ENCODE measurements around the gene MAD1L1.

Gene MAD1L1

DNA sequence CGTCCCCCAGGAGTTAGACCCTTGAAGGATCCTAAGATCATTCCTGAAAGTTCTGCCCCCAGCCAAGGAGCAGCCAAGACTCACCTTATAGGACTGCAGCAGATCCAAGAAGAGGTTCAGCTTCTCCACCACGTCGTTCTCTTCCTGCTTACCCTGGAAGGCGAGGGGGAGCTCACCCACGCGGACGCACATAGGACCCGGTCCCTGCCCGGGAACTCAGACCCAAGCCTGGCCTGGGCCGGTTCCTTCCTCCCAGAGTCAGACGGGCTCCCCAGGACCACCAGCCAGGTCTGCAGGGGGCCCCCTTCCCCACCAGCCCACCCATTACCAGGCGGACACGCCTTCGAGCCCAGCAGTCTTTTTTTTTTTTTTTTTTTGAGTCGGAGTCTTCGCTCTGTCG is 24.9 kb upstream of the MAD1L1 start:
- Histone ChIP-seq H3K9me3 (ENCODE audit: low read length) (no peaks in the 10 kb centered on the region), H3K4me3 (ENCODE audit: low read depth in 1 of 2, low read length in 2 of 2) (no peak overlapping the region), H3K36me3 (ENCODE audit: insufficient read depth, low read length) (no peaks in the 10 kb centered on the region), H3K27me3 (ENCODE audit: control insufficient read depth in 1 of 2, insufficient read depth in 2 of 2, low read length in 2 of 2) (no peaks in the 10 kb centered on the region), H3K27ac (ENCODE audit: low read depth, low read length) (no peak overlapping the region), H3K4me1 (ENCODE audit: insufficient read depth, low read length) (no peaks in the 10 kb centered on the region), H3K9ac (ENCODE audit: low read length) (no peak overlapping the region)

DNA sequence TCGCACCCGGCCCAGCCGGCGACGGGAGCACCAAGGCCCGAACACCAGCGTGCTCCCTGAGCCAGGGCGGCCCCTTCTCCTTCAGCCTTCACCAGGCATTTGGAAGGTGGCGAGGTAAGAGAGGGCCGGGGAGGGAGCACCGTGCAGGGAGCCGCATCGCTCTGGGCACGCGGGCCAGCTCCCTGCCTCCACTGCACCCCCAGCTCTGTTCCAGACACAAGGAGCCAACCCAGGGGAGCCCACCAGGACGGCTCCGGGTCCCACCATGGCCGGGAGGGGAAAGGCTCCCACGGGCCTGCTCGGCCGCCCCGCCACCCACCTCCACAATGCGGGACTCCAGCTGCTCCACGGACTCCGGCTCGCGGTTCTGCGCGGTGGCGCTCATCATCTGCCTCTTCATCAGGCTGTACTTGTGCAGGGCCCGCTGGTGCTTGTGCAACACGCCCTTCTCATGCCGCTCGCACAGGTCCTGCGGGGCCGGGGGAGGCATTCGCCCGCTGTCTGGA is 24.4 kb upstream of the MAD1L1 start:
- no peaks in the 10 kb centered on the region for H3K4me1 ChIP-seq (ENCODE audit: insufficient read depth, low read length)
- H3K27me3 ChIP-seq (ENCODE audit: control insufficient read depth in 1 of 2, insufficient read depth in 2 of 2, low read length in 2 of 2) = no peaks in the 10 kb centered on the region
- H3K9ac ChIP-seq (ENCODE audit: low read length) = no peak overlapping the region
- H3K36me3 ChIP-seq (ENCODE audit: insufficient read depth, low read length) = no peaks in the 10 kb centered on the region
- no peaks in the 10 kb centered on the region for H3K9me3 ChIP-seq (ENCODE audit: low read length)
- H3K27ac ChIP-seq (ENCODE audit: low read depth, low read length) = no peak overlapping the region
- H3K4me3 ChIP-seq (ENCODE audit: low read depth in 1 of 2, low read length in 2 of 2) = no peak overlapping the region

DNA sequence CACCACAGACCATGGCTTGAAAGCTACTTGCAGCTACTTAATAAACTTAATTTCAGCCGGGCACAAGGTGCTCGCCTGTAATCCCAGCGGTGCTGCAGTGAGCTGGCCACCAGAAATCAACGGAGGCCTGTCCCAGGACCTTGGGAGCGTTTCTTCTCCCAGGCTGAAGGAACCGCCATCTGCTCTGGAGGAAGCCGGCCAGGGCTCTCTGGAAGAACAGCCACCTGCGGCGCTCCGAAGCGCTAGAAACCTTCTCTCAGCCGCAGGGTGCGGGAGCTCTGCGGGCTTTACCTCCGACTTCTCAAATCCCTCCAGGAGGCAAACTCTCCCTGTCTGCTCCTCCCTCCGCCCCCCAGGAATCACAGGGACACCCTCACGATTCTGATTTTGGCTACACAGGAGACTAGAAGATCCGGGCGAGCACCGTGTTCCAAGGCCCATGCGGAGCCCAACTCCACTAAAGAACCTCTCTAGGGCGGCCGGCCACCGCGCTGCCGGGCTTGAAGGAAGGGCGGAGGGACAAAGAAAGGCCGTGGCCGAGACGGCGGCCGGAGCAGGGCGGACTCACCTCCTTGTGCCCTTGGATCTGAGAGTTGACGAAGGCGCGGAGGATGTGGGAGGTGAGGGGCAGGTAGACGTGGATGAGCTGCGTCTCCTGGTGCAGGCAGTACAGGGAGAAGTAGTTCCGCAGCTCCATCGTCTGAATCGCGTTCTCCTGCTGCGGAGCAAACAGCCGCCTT is 23.7 kb upstream of the MAD1L1 start:
- Histone ChIP-seq H3K27me3 (ENCODE audit: control insufficient read depth in 1 of 2, insufficient read depth in 2 of 2, low read length in 2 of 2) (no peaks in the 10 kb centered on the region), H3K9ac (ENCODE audit: low read length) (no peak overlapping the region), H3K9me3 (ENCODE audit: low read length) (no peaks in the 10 kb centered on the region), H3K36me3 (ENCODE audit: insufficient read depth, low read length) (no peaks in the 10 kb centered on the region), H3K4me3 (ENCODE audit: low read depth in 1 of 2, low read length in 2 of 2) (no peak overlapping the region), H3K27ac (ENCODE audit: low read depth, low read length) (no peak overlapping the region), H3K4me1 (ENCODE audit: insufficient read depth, low read length) (no peaks in the 10 kb centered on the region)

DNA sequence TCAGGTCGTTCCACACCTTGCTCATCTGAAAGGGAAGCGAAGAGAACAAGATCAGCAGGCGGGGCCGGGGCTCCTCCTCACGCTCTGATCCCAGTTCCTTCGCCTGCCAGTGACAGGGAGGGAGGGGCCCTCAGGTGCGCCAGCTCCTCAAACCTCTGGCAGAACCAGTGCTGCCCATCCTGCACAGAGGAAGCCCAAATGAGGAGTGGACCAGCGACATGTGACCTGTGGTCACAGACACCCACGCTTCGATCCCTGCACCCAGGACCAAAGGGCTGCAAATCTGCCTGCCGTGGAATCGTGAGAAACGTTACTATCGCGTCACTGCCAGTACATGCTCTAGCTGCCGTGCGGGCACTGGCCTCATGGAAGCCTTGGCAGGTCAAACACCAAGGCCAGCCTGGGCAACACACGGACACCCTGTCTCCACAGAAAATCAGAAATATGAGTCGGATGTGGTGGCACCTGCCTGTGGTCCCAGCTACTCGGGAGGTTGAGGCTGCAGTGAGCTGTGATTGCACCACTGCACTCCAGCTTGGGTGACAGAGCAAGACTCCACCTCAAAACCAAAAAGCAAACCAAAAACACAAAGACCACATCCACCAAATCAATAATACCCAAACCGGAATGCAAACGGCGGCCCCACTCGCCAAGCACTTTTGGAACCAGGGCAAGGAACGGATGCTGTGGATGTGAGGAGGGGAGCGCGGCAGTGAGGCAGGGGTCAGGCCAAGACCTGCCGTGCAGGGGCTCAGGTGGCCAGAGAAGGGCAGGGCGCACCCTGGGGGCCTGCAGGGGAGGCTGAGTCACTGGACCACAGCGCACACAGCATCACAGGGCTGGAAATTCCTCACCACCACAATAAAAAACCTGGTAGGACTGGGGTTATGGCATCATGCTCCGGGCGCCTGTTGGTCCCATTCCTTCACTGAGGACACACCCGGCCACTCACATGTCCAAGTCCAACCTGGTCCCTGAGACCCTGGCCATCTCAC is 22.7 kb upstream of the MAD1L1 start:
- Histone ChIP-seq H3K9ac (ENCODE audit: low read length) (no peak overlapping the region), H3K9me3 (ENCODE audit: low read length) (no peaks in the 10 kb centered on the region), H3K4me3 (ENCODE audit: low read depth in 1 of 2, low read length in 2 of 2) (no peak overlapping the region), H3K4me1 (ENCODE audit: insufficient read depth, low read length) (no peaks in the 10 kb centered on the region), H3K27me3 (ENCODE audit: control insufficient read depth in 1 of 2, insufficient read depth in 2 of 2, low read length in 2 of 2) (no peaks in the 10 kb centered on the region), H3K36me3 (ENCODE audit: insufficient read depth, low read length) (no peaks in the 10 kb centered on the region), H3K27ac (ENCODE audit: low read depth, low read length) (no peak overlapping the region)

DNA sequence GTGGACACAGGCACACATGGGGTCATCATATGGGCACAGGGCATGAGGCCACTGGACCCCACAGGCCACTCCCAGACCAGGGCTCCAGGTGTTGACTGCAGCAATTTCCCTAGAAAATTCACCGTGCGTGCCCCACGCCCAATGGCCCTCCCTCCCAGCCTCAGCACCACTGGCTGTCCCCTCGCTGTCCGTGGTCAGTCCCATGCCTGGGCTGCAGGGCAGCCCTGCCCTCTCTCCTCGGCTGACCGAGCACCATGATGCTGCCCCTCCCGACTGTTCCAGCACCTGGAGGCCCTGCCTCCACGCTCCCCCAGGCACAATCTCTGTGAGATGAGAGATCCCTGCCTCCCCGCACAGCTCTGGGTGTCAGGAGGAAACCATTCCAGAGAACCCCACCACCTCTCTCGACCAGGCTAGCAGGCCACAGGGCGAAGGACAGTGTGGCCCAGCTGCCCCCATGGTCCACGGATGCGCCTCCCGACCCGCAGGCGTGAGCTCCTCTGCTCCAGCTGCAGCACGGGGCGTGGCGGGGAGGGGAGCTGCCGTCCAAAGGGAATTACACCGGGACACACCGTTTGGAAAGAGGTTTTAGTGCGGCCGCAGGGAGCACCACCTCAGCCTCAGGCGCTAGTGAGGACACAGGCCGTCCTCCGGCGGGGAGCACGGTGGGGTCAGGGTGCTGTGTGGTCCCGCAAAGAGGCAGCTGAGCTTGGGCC is 21.8 kb upstream of the MAD1L1 start:
- no peak overlapping the region for H3K4me3 ChIP-seq (ENCODE audit: low read depth in 1 of 2, low read length in 2 of 2)
- H3K36me3 ChIP-seq (ENCODE audit: insufficient read depth, low read length) = no peaks in the 10 kb centered on the region
- H3K9ac ChIP-seq (ENCODE audit: low read length) = no peak overlapping the region
- H3K4me1 ChIP-seq (ENCODE audit: insufficient read depth, low read length) = no peaks in the 10 kb centered on the region
- H3K9me3 ChIP-seq (ENCODE audit: low read length) = no peaks in the 10 kb centered on the region
- no peaks in the 10 kb centered on the region for H3K27me3 ChIP-seq (ENCODE audit: control insufficient read depth in 1 of 2, insufficient read depth in 2 of 2, low read length in 2 of 2)
- H3K27ac ChIP-seq (ENCODE audit: low read depth, low read length) = no peak overlapping the region

DNA sequence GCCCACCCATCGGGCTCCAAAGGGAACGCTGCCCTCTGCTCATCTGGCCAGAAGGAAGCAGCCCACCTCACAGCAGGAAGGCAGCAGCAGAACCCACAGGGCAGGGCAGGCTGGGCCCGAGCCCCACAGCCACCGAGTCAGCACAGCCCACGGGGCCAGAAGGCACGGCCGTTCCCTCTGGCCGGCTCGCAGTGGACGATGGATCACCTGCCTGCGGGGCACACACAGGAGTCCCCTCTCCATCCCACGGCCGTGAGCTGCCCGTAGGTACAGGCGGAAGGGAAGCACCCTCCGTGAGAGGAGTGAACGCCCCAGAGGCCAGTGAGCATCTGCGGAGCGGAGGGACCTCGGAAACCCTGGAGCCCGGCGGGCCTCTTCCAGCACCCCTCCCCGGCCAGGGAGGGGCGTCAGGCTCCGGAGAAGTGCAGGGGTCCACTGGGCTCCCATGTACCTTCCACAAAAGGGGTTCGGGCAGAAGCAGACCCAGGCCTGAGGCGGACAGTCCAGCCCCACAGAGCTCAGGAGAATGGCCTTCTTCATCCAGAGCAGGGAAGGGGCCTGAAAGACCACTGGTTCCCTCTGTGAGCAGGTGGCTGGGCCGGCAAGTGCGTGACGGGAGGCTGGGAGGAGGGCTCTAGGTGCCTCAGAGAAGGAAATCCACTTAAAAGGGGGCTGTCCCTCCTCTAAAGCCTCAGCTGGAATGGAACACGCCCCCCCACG is 20.9 kb upstream of the MAD1L1 start:
- no peak overlapping the region for H3K27ac ChIP-seq (ENCODE audit: low read depth, low read length)

DNA sequence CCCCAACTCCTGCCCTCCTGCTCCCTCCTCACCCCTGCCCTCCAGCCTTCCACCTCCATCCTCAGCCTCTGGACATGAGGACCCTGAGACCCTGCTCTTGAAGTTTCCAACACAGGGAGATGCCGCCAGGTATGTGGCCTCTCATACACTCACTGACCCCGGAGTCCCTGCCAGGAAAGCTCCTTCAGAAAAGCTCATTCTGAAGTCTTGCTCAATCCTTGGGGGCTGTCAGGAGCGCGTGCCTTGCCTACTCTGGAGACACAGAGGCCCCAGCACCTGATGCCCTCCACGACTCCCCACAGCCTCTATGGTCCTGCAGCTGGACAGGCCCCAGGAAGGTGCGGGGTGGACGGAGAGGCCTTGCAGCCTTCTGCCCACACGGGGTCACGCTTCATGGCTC is 20.3 kb upstream of the MAD1L1 start:
- H3K4me1 ChIP-seq (ENCODE audit: insufficient read depth, low read length) = peaks cover 8% of the 10 kb centered on the region
- no peaks in the 10 kb centered on the region for H3K36me3 ChIP-seq (ENCODE audit: insufficient read depth, low read length)
- H3K9ac ChIP-seq (ENCODE audit: low read length) = no peak overlapping the region
- H3K9me3 ChIP-seq (ENCODE audit: low read length) = no peaks in the 10 kb centered on the region
- H3K27me3 ChIP-seq (ENCODE audit: control insufficient read depth in 1 of 2, insufficient read depth in 2 of 2, low read length in 2 of 2) = no peaks in the 10 kb centered on the region
- H3K4me3 ChIP-seq (ENCODE audit: low read depth in 1 of 2, low read length in 2 of 2) = no peak overlapping the region
- H3K27ac ChIP-seq (ENCODE audit: low read depth, low read length) = no peak overlapping the region

More for the DNA sequence above, 20.9 kb upstream of the MAD1L1 start:
- H3K36me3 ChIP-seq (ENCODE audit: insufficient read depth, low read length) = no peaks in the 10 kb centered on the region
- peaks cover 7% of the 10 kb centered on the region for H3K4me1 ChIP-seq (ENCODE audit: insufficient read depth, low read length)
- no peaks in the 10 kb centered on the region for H3K27me3 ChIP-seq (ENCODE audit: control insufficient read depth in 1 of 2, insufficient read depth in 2 of 2, low read length in 2 of 2)
- no peak overlapping the region for H3K4me3 ChIP-seq (ENCODE audit: low read depth in 1 of 2, low read length in 2 of 2)
- H3K9me3 ChIP-seq (ENCODE audit: low read length) = no peaks in the 10 kb centered on the region
- no peak overlapping the region for H3K9ac ChIP-seq (ENCODE audit: low read length)

DNA sequence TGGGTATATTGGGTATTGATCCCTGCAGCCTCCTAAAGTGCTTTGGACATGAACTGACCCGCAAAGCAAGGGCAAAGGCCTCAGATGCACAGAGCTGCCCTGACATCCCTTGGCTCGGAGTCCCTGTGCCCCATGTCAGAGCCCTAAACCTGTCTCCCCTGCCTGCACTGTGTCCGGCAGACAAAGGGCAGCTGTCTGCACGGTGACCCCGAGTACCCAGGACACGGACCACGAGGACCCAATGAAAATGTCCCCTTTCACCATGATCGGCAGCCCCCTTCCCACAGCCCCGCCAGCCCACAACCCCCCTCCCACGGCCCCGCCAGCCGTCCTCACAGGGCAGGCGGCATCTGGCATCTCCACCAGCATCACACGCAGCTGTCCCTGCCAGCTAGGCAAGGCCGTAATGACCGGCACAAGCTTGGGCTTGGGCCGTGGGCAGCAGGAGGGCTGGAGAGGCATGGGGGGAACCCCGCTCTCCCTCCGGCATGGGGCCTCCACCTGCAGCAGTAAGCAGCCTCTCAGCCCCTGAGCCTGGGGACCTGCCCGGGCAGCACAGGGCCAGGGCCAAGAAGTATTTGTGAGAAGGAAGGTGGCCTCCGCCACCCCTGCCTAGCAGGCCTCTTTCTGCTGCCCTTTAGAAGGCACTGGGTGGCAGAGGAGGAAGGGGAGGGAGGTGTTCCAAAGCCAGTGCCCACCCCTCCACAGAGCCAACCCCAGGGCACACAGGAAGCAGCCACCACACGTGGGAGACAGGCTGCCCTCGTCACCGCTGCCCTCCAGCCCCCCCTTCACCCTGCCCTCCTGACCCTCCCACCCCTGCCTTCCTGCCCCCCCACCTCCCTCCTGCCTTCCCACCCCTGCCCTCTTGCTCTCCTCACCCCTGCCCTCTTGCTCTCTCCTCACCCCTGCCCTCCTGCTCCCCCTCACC is 19.4 kb upstream of the MAD1L1 start:
- peaks cover 8% of the 10 kb centered on the region for H3K4me1 ChIP-seq (ENCODE audit: insufficient read depth, low read length)
- H3K9me3 ChIP-seq (ENCODE audit: low read length) = no peaks in the 10 kb centered on the region
- no peaks in the 10 kb centered on the region for H3K27me3 ChIP-seq (ENCODE audit: control insufficient read depth in 1 of 2, insufficient read depth in 2 of 2, low read length in 2 of 2)
- no peaks in the 10 kb centered on the region for H3K36me3 ChIP-seq (ENCODE audit: insufficient read depth, low read length)
- no peak overlapping the region for H3K4me3 ChIP-seq (ENCODE audit: low read depth in 1 of 2, low read length in 2 of 2)
- H3K27ac ChIP-seq (ENCODE audit: low read depth, low read length) = no peak overlapping the region
- H3K9ac ChIP-seq (ENCODE audit: low read length) = no peak overlapping the region

DNA sequence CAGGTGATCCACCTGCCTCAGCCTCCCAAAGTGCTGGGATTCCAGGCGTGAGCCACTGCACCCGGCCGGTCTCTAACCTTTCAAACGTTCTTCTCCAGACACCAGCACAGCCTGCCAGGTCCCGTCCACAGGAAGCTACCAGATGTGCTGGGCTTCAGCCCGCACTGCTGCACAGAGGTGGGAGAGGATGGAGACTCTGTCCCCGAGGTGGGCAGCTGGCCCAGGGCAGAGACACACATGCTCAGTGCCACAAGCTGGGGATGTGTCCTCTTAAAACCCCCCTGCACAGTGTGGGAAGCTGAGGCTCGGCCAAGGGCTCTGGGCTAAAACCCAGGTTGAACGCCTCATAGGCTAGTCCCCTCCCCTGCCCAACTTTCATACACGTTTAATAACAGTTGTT is 18.6 kb upstream of the MAD1L1 start:
- Histone ChIP-seq H3K4me3 (ENCODE audit: low read depth in 1 of 2, low read length in 2 of 2) (no peak overlapping the region), H3K4me1 (ENCODE audit: insufficient read depth, low read length) (peaks cover 8% of the 10 kb centered on the region), H3K36me3 (ENCODE audit: insufficient read depth, low read length) (no peaks in the 10 kb centered on the region), H3K9ac (ENCODE audit: low read length) (no peak overlapping the region), H3K9me3 (ENCODE audit: low read length) (no peaks in the 10 kb centered on the region), H3K27ac (ENCODE audit: low read depth, low read length) (no peak overlapping the region), H3K27me3 (ENCODE audit: control insufficient read depth in 1 of 2, insufficient read depth in 2 of 2, low read length in 2 of 2) (no peaks in the 10 kb centered on the region)

DNA sequence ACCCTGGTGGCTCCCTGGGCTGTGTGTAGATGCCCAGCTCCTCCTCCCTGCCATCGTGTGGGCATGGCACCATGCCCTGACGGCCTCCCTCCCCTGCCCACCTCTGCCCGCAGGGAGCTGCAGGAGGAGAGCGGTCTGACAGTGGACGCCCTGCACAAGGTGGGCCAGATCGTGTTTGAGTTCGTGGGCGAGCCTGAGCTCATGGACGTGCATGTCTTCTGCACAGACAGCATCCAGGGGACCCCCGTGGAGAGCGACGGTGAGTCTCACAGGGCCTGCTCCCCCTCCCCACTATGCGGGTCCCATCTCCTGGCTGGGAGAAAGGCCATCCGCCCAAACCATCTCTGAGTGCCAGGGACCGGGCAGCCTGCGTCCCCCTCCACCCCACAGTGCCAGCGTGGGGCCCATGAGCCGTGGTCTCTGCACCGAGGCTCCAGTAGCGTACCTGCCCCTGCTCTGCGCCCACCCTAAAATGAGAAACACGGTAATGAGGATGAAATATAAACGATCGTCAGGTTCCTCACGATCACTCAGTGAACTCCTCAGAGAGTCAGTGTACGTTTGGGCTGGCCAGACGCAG is 17.1 kb upstream of the MAD1L1 start:
- no peak overlapping the region for H3K27ac ChIP-seq (ENCODE audit: low read depth, low read length)

More for the DNA sequence above, 17.1 kb upstream of the MAD1L1 start:
- H3K9me3 ChIP-seq (ENCODE audit: low read length) = no peaks in the 10 kb centered on the region
- peaks cover 8% of the 10 kb centered on the region for H3K4me1 ChIP-seq (ENCODE audit: insufficient read depth, low read length)
- no peak overlapping the region for H3K9ac ChIP-seq (ENCODE audit: low read length)
- no peak overlapping the region for H3K4me3 ChIP-seq (ENCODE audit: low read depth in 1 of 2, low read length in 2 of 2)
- H3K36me3 ChIP-seq (ENCODE audit: insufficient read depth, low read length) = no peaks in the 10 kb centered on the region
- H3K27me3 ChIP-seq (ENCODE audit: control insufficient read depth in 1 of 2, insufficient read depth in 2 of 2, low read length in 2 of 2) = no peaks in the 10 kb centered on the region
